Caki2 (cell line): ENCODE data around the gene ATP2B2. TPM values are rescaled to one million over a fixed set of nuclear protein-coding genes. Genes with fewer than 3 reads are reported as not detected.

Experiments used
- DNase-seq: peaks from one replicate; pipeline ENCODE4 v3.0.0-alpha.2; 2015; ENCODE audit warnings: low read depth
- in situ Hi-C: cut with HindIII; loops from 2 replicates; pipeline ENCODE4 v1.10.0; 2016; ENCODE audit warnings: low sequenced_read_pairs, low pct_unique_long_range_greater_than_20kb, mixed read lengths
- total RNA-seq: library from RNA; depleted of rRNA; stranded (reverse); fragments of >200 nt; shearing (Covaris generic); gene quantifications from 2 replicates; pipeline ENCODE4 v1.2.3, GENCODE V29; 2014; ENCODE audit warnings: low replicate concordance

The ATP2B2 gene
- total RNA-seq, 1 experiment from 2014 or later: not detected

- in situ Hi-C loops: no loop called here
- DNase-seq: no peak
These were observed 10.6 kb upstream of the ATP2B2 start for GRCh38 chr3:10515884-10516495.

- DNase-seq: no peak
- in situ Hi-C loops: no loop called here
These were observed 10.0 kb upstream of the ATP2B2 start for GRCh38 chr3:10515396-10515795.

- in situ Hi-C loops: no loop called here
- DNase-seq: no peak
These were observed 9.2 kb upstream of the ATP2B2 start for GRCh38 chr3:10514407-10515069.

- in situ Hi-C loops: no loop called here
- DNase-seq: no peak
These were observed 7.9 kb upstream of the ATP2B2 start for GRCh38 chr3:10513306-10513705.

GRCh38 chr3:10512687-10513086 is 7.3 kb upstream of the ATP2B2 start:
- DNase-seq: no peak
- in situ Hi-C loops: no loop called here

GRCh38 chr3:10511809-10512494 is 6.6 kb upstream of the ATP2B2 start:
- DNase-seq: no peak
- in situ Hi-C loops: no loop called here

- in situ Hi-C loops: no loop called here
- DNase-seq: no peak
These were observed 5.5 kb upstream of the ATP2B2 start for GRCh38 chr3:10510743-10511432.

GRCh38 chr3:10510086-10510742 is 4.8 kb upstream of the ATP2B2 start:
- in situ Hi-C loops: no loop called here
- no peak for DNase-seq

- DNase-seq: no peak
- in situ Hi-C loops: no loop called here
These were observed 3.9 kb upstream of the ATP2B2 start for GRCh38 chr3:10509325-10509724.

- DNase-seq: no peak
- in situ Hi-C loops: no loop called here
These were observed 3.4 kb upstream of the ATP2B2 start for GRCh38 chr3:10508619-10509260.

- no peak for DNase-seq
- in situ Hi-C loops: no loop called here
These were observed 2.8 kb upstream of the ATP2B2 start for GRCh38 chr3:10508235-10508618.

- DNase-seq: no peak
- in situ Hi-C loops: no loop called here
These were observed 1.9 kb upstream of the ATP2B2 start for GRCh38 chr3:10507331-10507730.

GRCh38 chr3:10506696-10507095 is 1.3 kb upstream of the ATP2B2 start:
- in situ Hi-C loops: no loop called here
- DNase-seq: no peak

GRCh38 chr3:10505791-10506585 is 602 bp upstream of the ATP2B2 start:
- DNase-seq: no peak
- in situ Hi-C loops: no loop called here

GRCh38 chr3:10504171-10505049 is 976 bp downstream of the ATP2B2 start:
- in situ Hi-C loops: no loop called here
- DNase-seq: no peak

GRCh38 chr3:10503217-10503796 is 2.1 kb downstream of the ATP2B2 start:
- in situ Hi-C loops: no loop called here
- DNase-seq: no peak
